GM12878 (cell line): ENCODE results near the gene CTSW. TPM values are rescaled to one million over a fixed set of nuclear protein-coding genes. Genes with fewer than 3 reads are reported as not detected.

Source experiments
- ATF2 ChIP-seq: IDR thresholded peaks from 2 replicates; pipeline ENCODE4 v1.6.1; 2012; ENCODE audit warnings: low read length, inconsistent platforms
- BACH1 ChIP-seq: fragments of 450-650 bp; IDR thresholded peaks from 2 replicates; pipeline ENCODE4 v1.6.1; 2017; ENCODE audit warnings: mild to moderate bottlenecking, borderline replicate concordance
- BHLHE40 ChIP-seq, 2 experiments: fragments of 450-650 bp in 1 of 2; IDR thresholded peaks; 2 replicates each; pipeline ENCODE4 v1.6.1; 2011 to 2017; ENCODE audit warnings: low read depth in 2 of 2, borderline replicate concordance in 1 of 2, improper control_type of control experiment in 1 of 2, low read length in 1 of 2, mild to moderate bottlenecking in 1 of 2
- DPF2 ChIP-seq: fragments of 450-650 bp; IDR thresholded peaks from 2 replicates; pipeline ENCODE4 v1.6.1; 2017; ENCODE audit warnings: mild to moderate bottlenecking
- E2F4 ChIP-seq: IDR thresholded peaks from 2 replicates; pipeline ENCODE4 v1.6.1; 2012; ENCODE audit warnings: low read depth, low read length, improper control_type of control experiment
- E4F1 ChIP-seq: fragments of 450-650 bp; IDR thresholded peaks from 2 replicates; pipeline ENCODE4 v1.6.1; 2018; ENCODE audit warnings: borderline replicate concordance, mild to moderate bottlenecking; ENCODE audit not compliant: partially characterized antibody
- JUND ChIP-seq: IDR thresholded peaks from 2 replicates; pipeline ENCODE4 v1.6.1; 2012; ENCODE audit warnings: low read depth, mild to moderate bottlenecking, low read length, improper control_type of control experiment, moderate library complexity
- KLF5 ChIP-seq: fragments of 450-650 bp; IDR thresholded peaks from 2 replicates; pipeline ENCODE4 v1.6.1; 2014; ENCODE audit warnings: mild to moderate bottlenecking; ENCODE audit not compliant: partially characterized antibody
- MLLT1 ChIP-seq: fragments of 450-650 bp; IDR thresholded peaks from 2 replicates; pipeline ENCODE4 v1.6.1; 2016; ENCODE audit warnings: mild to moderate bottlenecking
- NR2C1 ChIP-seq: fragments of 450-650 bp; IDR thresholded peaks from 2 replicates; pipeline ENCODE4 v1.6.1; 2017; ENCODE audit warnings: antibody characterized with exemption, mild to moderate bottlenecking, moderate library complexity
- RELB ChIP-seq: fragments of 450-650 bp; IDR thresholded peaks from 2 replicates; pipeline ENCODE4 v1.6.1; 2017; ENCODE audit warnings: low read depth, mild to moderate bottlenecking, moderate library complexity
- SMAD5 ChIP-seq: IDR thresholded peaks from 2 replicates; pipeline ENCODE4 v1.6.1; 2016; ENCODE audit warnings: antibody characterized with exemption, low read depth
- SREBF2 ChIP-seq: IDR thresholded peaks from 2 replicates; pipeline ENCODE4 v1.6.1; 2012; ENCODE audit warnings: mild to moderate bottlenecking, low read length
- SRF ChIP-seq, 2 experiments: IDR thresholded peaks; 2 replicates each; pipeline ENCODE4 v1.6.1; 2011; ENCODE audit warnings: low read depth in 2 of 2, low read length in 2 of 2, mild to moderate bottlenecking in 1 of 2, moderate library complexity in 1 of 2
- SUPT20H ChIP-seq: IDR thresholded peaks from 2 replicates; pipeline ENCODE4 v1.6.1; 2011; ENCODE audit warnings: low read depth, mild to moderate bottlenecking, low read length, moderate library complexity, borderline replicate concordance; ENCODE audit not compliant: control insufficient read depth
- TAF1 ChIP-seq: IDR thresholded peaks from 2 replicates; pipeline ENCODE4 v1.6.1; 2011; ENCODE audit warnings: mild to moderate bottlenecking, low read depth, low read length, borderline replicate concordance
- YY1 ChIP-seq: IDR thresholded peaks from 2 replicates; pipeline ENCODE4 v1.6.1; 2011; ENCODE audit warnings: low read depth, mild to moderate bottlenecking, low read length
- ZNF207 ChIP-seq: fragments of 450-650 bp; IDR thresholded peaks from 2 replicates; pipeline ENCODE4 v1.6.1; 2014; ENCODE audit warnings: antibody characterized with exemption, mild to moderate bottlenecking, borderline replicate concordance
- polyA plus RNA-seq, 11 experiments: library from polyadenylated mRNA; depleted of rRNA in 4 of 11; unstranded in 6 of 11; stranded (reverse) in 5 of 11; fragments of >200 nt; fragmentation: Nextera tagmentation in 4 of 11; fragmentation: Illumina TruSeq in 1 of 11; extraction: Ambion mirVana in 4 of 11; extraction: Trizol in 1 of 11; gene quantifications; 1 replicate in 1 of 11; 2 replicates in 10 of 11; pipeline versions ENCODE4 v1.2.1 to v1.2.3, GENCODE V29; 2011 to 2016; ENCODE audit warnings: inconsistent platforms in 2 of 11, missing spikeins in 2 of 11, low read depth in 1 of 11
- total RNA-seq, 4 experiments: library from RNA; depleted of rRNA in 3 of 4; stranded (reverse); fragments of >200 nt in 3 of 4; fragmentation: Illumina TruSeq in 1 of 4; extraction: Trizol in 1 of 4; gene quantifications; 2 replicates each; pipeline versions ENCODE4 v1.2.1 to v1.2.3, GENCODE V29; 2013 to 2021

CTSW gene
- total and polyA plus RNA-seq, 10 of the 15 experiments (the other 5 are each of a cell fraction or from before 2014, with no cell fraction given) = 0.53 to 12.0 (median 1.7) TPM

- TF ChIP-seq E2F4 = no peak
- TF ChIP-seq BHLHE40 (IDR thresholded peaks at IDR 0.05; ENCODE audit: borderline replicate concordance in 1 of 2, low read depth in 2 of 2, low read length in 1 of 2) = peak in 1 of 2 experiments; percentile 23; a peak in 1 of 4 replicates
- peak; percentile 42 for TF ChIP-seq BACH1
- TF ChIP-seq SUPT20H = no peak
- no peak for TF ChIP-seq ZNF207
- no peak for TF ChIP-seq NR2C1
- no peak for TF ChIP-seq SREBF2
- TF ChIP-seq E4F1 = no peak
- TF ChIP-seq TAF1 = peak; percentile 66; the same call in 1 of the 2 replicates
- no peak for TF ChIP-seq SMAD5
- no peak for TF ChIP-seq KLF5
- peak; percentile 46; the same call in 1 of the 2 replicates for TF ChIP-seq MLLT1
- TF ChIP-seq ATF2 = no peak
- no peak for TF ChIP-seq JUND
- TF ChIP-seq SRF (IDR thresholded peaks at IDR 0.05; ENCODE audit: low read depth in 2 of 2, low read length in 2 of 2) = 0 out of 4 replicates have a peak, but pooled peaks of 1 of the 2 experiments have one; percentile 62
- TF ChIP-seq YY1 = peak; percentile 95
- TF ChIP-seq RELB = no peak
- TF ChIP-seq DPF2 = peak; percentile 9; the same call in 1 of the 2 replicates
Measured at GRCh38 chr11:65918211-65919140, 38.8 kb downstream of the CTSW start, which contains the start of gene C11orf68 (continued).
